HepG2 (cell line): ENCODE data around the gene SURF6. TPM values are rescaled to one million over a fixed set of nuclear protein-coding genes. Genes with fewer than 3 reads are reported as not detected.

Source experiments
- ATAC-seq: fragments of 200-7000 bp; cut with Tn5 transposase; 3 replicates; pipeline ENCODE4 v1.9.1; 2020; ENCODE audit warnings: mild to moderate bottlenecking, moderate library complexity
- BruUV-seq: library from RNA; stranded (reverse); fragments of 400-500 nt; replicated peaks from 2 replicates; lab custom pipeline; 2021; lab: Mats Ljungman, UMichigan
- CTCF ChIA-PET: fragments of 300-600 bp; formaldehyde crosslinking; extraction: SDS; loops from one replicate; lab custom pipeline; 2021; ENCODE audit warnings: low total read pairs, inconsistent platforms, low intra/inter-chr PET ratio; lab: Yijun Ruan, JAX
- POLR2A ChIA-PET: fragments of 350-600 bp; sonication (Branson Sonifier 250); formaldehyde crosslinking; loops from one replicate; lab custom pipeline; 2020; ENCODE audit warnings: antibody characterized with exemption, inconsistent platforms; lab: Yijun Ruan, JAX
- DNase-seq: peaks from one replicate; pipeline ENCODE4 v3.0.0-alpha.2; 2015; ENCODE audit warnings: low spot score
- FAIRE-seq: peaks from 3 replicates; lab custom pipeline; 2011; peaks lifted over from hg19 to GRCh38; lab: Jason Lieb, UNC
- H2AFZ ChIP-seq: one replicate; pipeline ENCODE4 v1.6.1; 2011; ENCODE audit warnings: low read length, inconsistent platforms
- H3K27ac ChIP-seq: fragments of 300-600 bp; 3 replicates; pipeline ENCODE4 v1.8.0; 2011; ENCODE audit warnings: mixed run types, mild to moderate bottlenecking, mixed read lengths, low read length, inconsistent platforms; ENCODE audit not compliant: insufficient read depth; ENCODE audit errors: extremely low read length
- H3K27me3 ChIP-seq, 2 experiments: fragments of 200-600 bp in 1 of 2; 2 replicates in 1 of 2; 3 replicates in 1 of 2; pipeline versions ENCODE4 v1.6.0 to v1.8.0; 2011; ENCODE audit warnings: low read length in 2 of 2, mild to moderate bottlenecking in 2 of 2, moderate library complexity in 2 of 2, inconsistent platforms in 1 of 2; ENCODE audit not compliant: insufficient read depth in 2 of 2, control insufficient read depth in 1 of 2
- H3K36me3 ChIP-seq, 2 experiments: fragments of 200-600 bp in 1 of 2; replicated peaks in 1 of 2; 2 replicates in 1 of 2; 3 replicates in 1 of 2; pipeline versions ENCODE4 v1.5.1 to v1.8.0; 2011; ENCODE audit warnings: low read length in 2 of 2, inconsistent platforms in 1 of 2; ENCODE audit not compliant: insufficient read depth in 2 of 2, control insufficient read depth in 1 of 2
- H3K4me1 ChIP-seq: 2 replicates; pipeline ENCODE4 v1.5.1; 2012; ENCODE audit warnings: low read length, inconsistent platforms; ENCODE audit not compliant: insufficient read depth
- H3K4me2 ChIP-seq: 2 replicates; pipeline ENCODE4 v1.6.0; 2011; ENCODE audit warnings: low read depth, low read length, inconsistent platforms
- H3K4me3 ChIP-seq, 3 experiments: fragments of 200-600 bp in 1 of 3; sonication (generic), shearing (Covaris generic) in 1 of 3; replicated peaks in 1 of 3; 2 replicates each; pipeline ENCODE4 v1.5.1; 2011 to 2016; ENCODE audit warnings: low read length in 3 of 3, inconsistent platforms in 2 of 3, low read depth in 2 of 3, mild to moderate bottlenecking in 2 of 3, control low read depth in 1 of 3, mixed read lengths in 1 of 3; ENCODE audit not compliant: insufficient read depth in 1 of 3
- H3K79me2 ChIP-seq: one replicate; pipeline ENCODE4 v1.6.1; 2011; ENCODE audit warnings: low read length, inconsistent platforms; ENCODE audit not compliant: insufficient read depth
- H3K9ac ChIP-seq: 2 replicates; pipeline ENCODE4 v1.6.0; 2011; ENCODE audit warnings: mild to moderate bottlenecking, low read depth, low read length, inconsistent platforms; ENCODE audit not compliant: insufficient read depth
- H3K9me3 ChIP-seq: 2 replicates; pipeline ENCODE4 v1.5.1; 2012; ENCODE audit warnings: mild to moderate bottlenecking, low read length
- H4K20me1 ChIP-seq: 2 replicates; pipeline ENCODE4 v1.6.0; 2011; ENCODE audit warnings: inconsistent platforms, mild to moderate bottlenecking, low read length, moderate library complexity; ENCODE audit not compliant: insufficient read depth
- DNMT3B ChIP-seq: conservative IDR thresholded peaks from 2 replicates; pipeline ENCODE4 v1.6.1; 2016; ENCODE audit warnings: missing biosample characterization, control low read depth
- KLF15 ChIP-seq: sonication (generic); formaldehyde crosslinking; IDR thresholded peaks from 2 replicates; pipeline ENCODE4 v1.8.1; 2023; ENCODE audit warnings: borderline replicate concordance, mild to moderate bottlenecking, inconsistent platforms, missing genetic modification reagents, mixed read lengths
- ZNF317 ChIP-seq: sonication (generic); formaldehyde crosslinking; IDR thresholded peaks from 2 replicates; pipeline ENCODE4 v1.5.0; 2020; ENCODE audit warnings: mild to moderate bottlenecking, missing genetic modification reagents
- WGBS: methylation state at CpG from one replicate; pipeline ENCODE4 v1.1.6; 2017; ENCODE audit warnings: low lambda C conversion rate; 5-methylcytosine and 5-hydroxymethylcytosine counted together
- in situ Hi-C: cut with HindIII; loops from 2 replicates; pipeline ENCODE4 v1.10.0; 2017; ENCODE audit warnings: low pct_unique_long_range_greater_than_20kb; ENCODE audit not compliant: extremely low pct_ligation_motif_present
- intact Hi-C: fragments of 100-400 bp; cut with micrococcal nuclease; formaldehyde crosslinking; loops from one replicate; pipeline ENCODE4 v1.10.0; 2022; ENCODE audit not compliant: unreplicated experiment
- polyA plus RNA-seq, 8 experiments: library from polyadenylated mRNA; depleted of rRNA in 3 of 8; stranded (reverse) in 7 of 8; unstranded in 1 of 8; fragments of >200 nt; fragmentation: Illumina TruSeq in 4 of 8; extraction: Trizol in 4 of 8; gene quantifications; 2 replicates each; pipeline versions ENCODE4 v1.2.1 to v1.2.3, GENCODE V29; 2011 to 2016; ENCODE audit warnings: low read depth in 4 of 8, missing spikeins in 1 of 8, mixed read lengths in 1 of 8; ENCODE audit not compliant: insufficient read depth in 1 of 8
- total RNA-seq, 5 experiments: library from RNA; depleted of rRNA; stranded (reverse); fragments of >200 nt; fragmentation: Illumina TruSeq; extraction: Trizol; gene quantifications; 2 replicates each; pipeline ENCODE4 v1.2.3, GENCODE V29; 2016; ENCODE audit warnings: low read depth in 1 of 5
- TF ChIP-seq, protein P1 (sequence below): fragments of 450-650 bp; IDR thresholded peaks from 2 replicates; pipeline ENCODE4 v1.6.1; 2016

The SURF6 gene
- total and polyA plus RNA-seq, 2 of the 13 experiments (the other 11 are each of a cell fraction or from before 2014, with no cell fraction given), result 5.9 to 14.7 TPM

- no peak for TF ChIP-seq KLF15 (CRISPR knock-in tag)
- TF ChIP-seq, protein P1, sequence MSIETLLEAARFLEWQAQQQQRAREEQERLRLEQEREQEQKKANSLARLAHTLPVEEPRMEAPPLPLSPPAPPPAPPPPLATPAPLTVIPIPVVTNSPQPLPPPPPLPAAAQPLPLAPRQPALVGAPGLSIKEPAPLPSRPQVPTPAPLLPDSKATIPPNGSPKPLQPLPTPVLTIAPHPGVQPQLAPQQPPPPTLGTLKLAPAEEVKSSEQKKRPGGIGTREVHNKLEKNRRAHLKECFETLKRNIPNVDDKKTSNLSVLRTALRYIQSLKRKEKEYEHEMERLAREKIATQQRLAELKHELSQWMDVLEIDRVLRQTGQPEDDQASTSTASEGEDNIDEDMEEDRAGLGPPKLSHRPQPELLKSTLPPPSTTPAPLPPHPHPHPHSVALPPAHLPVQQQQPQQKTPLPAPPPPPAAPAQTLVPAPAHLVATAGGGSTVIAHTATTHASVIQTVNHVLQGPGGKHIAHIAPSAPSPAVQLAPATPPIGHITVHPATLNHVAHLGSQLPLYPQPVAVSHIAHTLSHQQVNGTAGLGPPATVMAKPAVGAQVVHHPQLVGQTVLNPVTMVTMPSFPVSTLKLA, result 0 out of 2 replicates have a peak, but pooled peaks have one; percentile 15
- Histone ChIP-seq H3K79me2 (no peaks in the 10 kb centered on the region), H3K4me3 (no peak overlapping the region), H3K4me1 (no peaks in the 10 kb centered on the region), H3K9ac (no peak overlapping the region), H4K20me1 (no peaks in the 10 kb centered on the region), H3K9me3 (no peaks in the 10 kb centered on the region), H2AFZ (no peak overlapping the region), H3K27me3 (0 out of 5 replicates have a peak, but pooled peaks cover 0 to 2% of the 10 kb centered on the region in 2 experiments), H3K36me3 (no peaks in the 10 kb centered on the region), H3K4me2 (no peak overlapping the region), H3K27ac (no peak overlapping the region)
- in situ Hi-C loops (no loop called here), intact Hi-C loops (no loop called here)
- ChIA-PET CTCF (no interaction called here), POLR2A (no interaction called here)
- 37% methylated on average over 2 of the region's 2 CpGs for WGBS
- DNase-seq (no peak), FAIRE-seq (no peak), ATAC-seq (no peak)
- no TSS peak for BruUV-seq
Observed at GRCh38 chr9:133315997-133316396, 20.0 kb downstream of the SURF6 start.

- FAIRE-seq (no peak), ATAC-seq (no peak), DNase-seq (no peak)
- no peaks in the 10 kb centered on the region for H4K20me1 ChIP-seq
- no peaks in the 10 kb centered on the region for H3K4me1 ChIP-seq
- H3K9me3 ChIP-seq, result no peaks in the 10 kb centered on the region
- H3K36me3 ChIP-seq, result no peaks in the 10 kb centered on the region
- H3K79me2 ChIP-seq, result no peaks in the 10 kb centered on the region
- H3K27ac ChIP-seq, result no peak overlapping the region
- no peak overlapping the region for H3K4me2 ChIP-seq
- ChIA-PET CTCF (no interaction called here), POLR2A (no interaction called here)
- no peak overlapping the region for H3K9ac ChIP-seq
- H3K4me3 ChIP-seq, result no peak overlapping the region
- no TSS peak for BruUV-seq
- TF ChIP-seq ZNF317 (CRISPR knock-in tag) (peak; percentile 97), DNMT3B (CRISPR knock-in tag) (no peak)
- no peak overlapping the region for H2AFZ ChIP-seq
- in situ Hi-C loops, result no loop called here
- WGBS, result 44% methylated on average over 6 of the region's 6 CpGs
- peaks cover 0 to 14% of the 10 kb centered on the region in 2 experiments; a peak in 2 of 5 replicates for H3K27me3 ChIP-seq
- intact Hi-C loops, result no loop called here
Observed at GRCh38 chr9:133309608-133310007, 26.4 kb downstream of the SURF6 start.
